Prostate gland (tissue), 2 donors: ENCODE results near the gene CER1.

Experiments used
- CTCF ChIP-seq, 4 experiments: fragments of 200-600 bp in 2 of 4; fragments of 450-650 bp in 2 of 4; sonication (generic) in 2 of 4; IDR thresholded peaks; 1 replicate in 3 of 4; 2 replicates in 1 of 4; pipeline ENCODE4 v1.5.1; 2016 to 2019; ENCODE audit warnings: antibody characterized with exemption in 4 of 4, mild to moderate bottlenecking in 2 of 4, moderate library complexity in 2 of 4
- POLR2A ChIP-seq: fragments of 450-650 bp; IDR thresholded peaks from one replicate; pipeline ENCODE4 v1.6.1; 2016; ENCODE audit warnings: antibody characterized with exemption, mild to moderate bottlenecking

DNA sequence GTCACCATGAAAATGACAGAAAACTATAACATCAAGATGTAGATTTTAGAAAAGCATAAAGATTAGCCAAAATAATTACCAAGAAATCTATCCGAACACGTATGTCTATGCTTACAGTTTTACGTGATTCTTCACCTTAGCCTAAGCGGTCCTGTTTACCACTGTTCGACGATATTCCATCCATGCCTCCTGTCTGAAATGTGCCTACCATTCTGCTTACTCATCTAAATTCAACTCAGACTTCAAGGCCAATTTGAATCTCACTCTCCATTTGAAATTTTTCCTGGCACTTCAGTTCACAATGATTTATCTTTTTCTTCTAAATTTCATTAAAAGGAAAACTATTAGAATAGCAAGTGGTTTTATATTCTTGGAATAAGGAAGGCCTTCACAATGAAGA, 44.7 kb downstream of the CER1 start:
- no peak for TF ChIP-seq CTCF (IDR thresholded peaks at IDR 0.05)
- TF ChIP-seq POLR2A, result no peak
